ENCODE data around the gene HMGN4.

DNA sequence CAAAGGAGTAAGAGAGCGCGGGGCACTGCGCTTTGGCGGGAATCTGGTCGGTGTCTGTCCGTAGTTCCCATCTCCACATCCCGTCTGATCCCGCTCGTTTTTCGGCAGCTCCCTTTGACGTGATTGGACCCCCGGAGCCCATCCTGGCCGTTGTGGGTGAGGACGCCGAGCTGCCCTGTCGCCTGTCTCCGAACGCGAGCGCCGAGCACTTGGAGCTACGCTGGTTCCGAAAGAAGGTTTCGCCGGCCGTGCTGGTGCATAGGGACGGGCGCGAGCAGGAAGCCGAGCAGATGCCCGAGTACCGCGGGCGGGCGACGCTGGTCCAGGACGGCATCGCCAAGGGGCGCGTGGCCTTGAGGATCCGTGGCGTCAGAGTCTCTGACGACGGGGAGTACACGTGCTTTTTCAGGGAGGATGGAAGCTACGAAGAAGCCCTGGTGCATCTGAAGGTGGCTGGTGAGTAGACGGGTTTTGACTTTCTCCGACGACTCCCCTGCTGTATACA, 36.6 kb upstream of the HMGN4 start:
- no peak for TF ChIP-seq POLR2A (IDR thresholded peaks at IDR 0.05)
- TF ChIP-seq, protein P1, sequence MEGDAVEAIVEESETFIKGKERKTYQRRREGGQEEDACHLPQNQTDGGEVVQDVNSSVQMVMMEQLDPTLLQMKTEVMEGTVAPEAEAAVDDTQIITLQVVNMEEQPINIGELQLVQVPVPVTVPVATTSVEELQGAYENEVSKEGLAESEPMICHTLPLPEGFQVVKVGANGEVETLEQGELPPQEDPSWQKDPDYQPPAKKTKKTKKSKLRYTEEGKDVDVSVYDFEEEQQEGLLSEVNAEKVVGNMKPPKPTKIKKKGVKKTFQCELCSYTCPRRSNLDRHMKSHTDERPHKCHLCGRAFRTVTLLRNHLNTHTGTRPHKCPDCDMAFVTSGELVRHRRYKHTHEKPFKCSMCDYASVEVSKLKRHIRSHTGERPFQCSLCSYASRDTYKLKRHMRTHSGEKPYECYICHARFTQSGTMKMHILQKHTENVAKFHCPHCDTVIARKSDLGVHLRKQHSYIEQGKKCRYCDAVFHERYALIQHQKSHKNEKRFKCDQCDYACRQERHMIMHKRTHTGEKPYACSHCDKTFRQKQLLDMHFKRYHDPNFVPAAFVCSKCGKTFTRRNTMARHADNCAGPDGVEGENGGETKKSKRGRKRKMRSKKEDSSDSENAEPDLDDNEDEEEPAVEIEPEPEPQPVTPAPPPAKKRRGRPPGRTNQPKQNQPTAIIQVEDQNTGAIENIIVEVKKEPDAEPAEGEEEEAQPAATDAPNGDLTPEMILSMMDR (IDR thresholded peaks at IDR 0.05), result no peak

Measured in thyroid gland (tissue), 4 donors.